ENCODE data around the gene SPRR1B. TPM values are rescaled to one million over a fixed set of nuclear protein-coding genes. Genes with fewer than 3 reads are reported as not detected.
A peak's percentile ranks its signal among the peaks of the same experiment; 100 is the strongest.
"Not testable (repeated sequence)": the region's sequence is repeated elsewhere in the genome, so short reads cannot be mapped to it uniquely, and the experiment has no call there.

SPRR1B gene
- total RNA-seq, 3 donors from 2014 or later = not detected

DNA sequence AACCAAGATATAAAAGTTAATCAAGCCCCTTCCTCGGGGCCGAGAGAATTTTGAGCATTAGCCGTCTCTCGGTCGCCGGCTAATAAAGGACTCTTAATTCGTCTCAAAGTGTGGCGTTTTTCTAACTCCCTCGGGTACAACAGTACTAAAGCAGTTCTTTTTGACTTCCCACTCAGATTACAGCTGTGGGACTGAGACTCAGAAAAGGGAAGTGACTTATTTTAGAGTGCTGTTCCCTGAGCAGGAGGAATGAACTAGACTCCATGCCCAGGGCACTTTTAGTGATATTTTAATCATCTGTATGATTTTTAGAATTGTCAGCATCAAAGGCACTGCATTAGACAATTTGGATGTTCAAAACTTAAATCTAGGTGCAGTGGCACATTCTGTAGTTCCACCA lies 8.7 kb upstream of the SPRR1B start:
- peaks cover 38% of the 10 kb centered on the region for H3K27me3 Mint-ChIP-seq (ENCODE audit: low read depth)
- not testable (repeated sequence) for ATAC-seq; H3K9me3 Mint-ChIP-seq; DNase-seq; H3K4me1 Mint-ChIP-seq (ENCODE audit: low read depth); H3K4me3 Mint-ChIP-seq; H3K36me3 Mint-ChIP-seq (ENCODE audit: insufficient read depth)

DNA sequence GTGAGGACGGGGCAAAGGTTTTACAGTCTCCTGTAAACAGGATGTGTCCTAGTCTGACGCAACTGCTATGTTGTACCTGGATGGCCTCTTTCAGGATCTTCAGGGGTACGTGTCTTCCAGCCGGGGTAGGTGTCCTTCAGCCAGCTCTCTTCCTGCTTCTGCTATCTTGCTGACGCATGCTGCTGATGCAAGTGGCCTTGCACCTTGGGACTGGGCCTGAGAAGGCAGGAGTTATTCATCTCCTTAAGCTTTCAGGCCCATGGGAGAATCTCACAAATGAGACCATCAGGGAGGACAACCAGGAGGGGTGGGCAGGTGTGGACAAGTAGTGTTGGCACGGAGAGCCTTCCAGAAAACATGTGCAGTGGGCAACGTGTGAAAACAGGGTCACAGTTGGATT lies 7.9 kb upstream of the SPRR1B start:
- DNase-seq (no peak), ATAC-seq (no peak)
- Mint-ChIP-seq H3K4me3 (no peak overlapping the region), H3K4me1 (ENCODE audit: low read depth) (no peaks in the 10 kb centered on the region), H3K9me3 (no peaks in the 10 kb centered on the region), H3K27me3 (ENCODE audit: low read depth) (peaks cover 37% of the 10 kb centered on the region), H3K36me3 (ENCODE audit: insufficient read depth) (no peaks in the 10 kb centered on the region)

GRCh38 chr1:153024413-153024812 lies 6.6 kb upstream of the SPRR1B start:
- Mint-ChIP-seq H3K27me3 (ENCODE audit: low read depth) (peaks cover 36% of the 10 kb centered on the region), H3K4me3 (no peak overlapping the region), H3K4me1 (ENCODE audit: low read depth) (no peaks in the 10 kb centered on the region), H3K9me3 (no peaks in the 10 kb centered on the region), H3K36me3 (ENCODE audit: insufficient read depth) (no peaks in the 10 kb centered on the region)
- ATAC-seq (no peak), DNase-seq (no peak)

GRCh38 chr1:153025797-153026196 lies 5.2 kb upstream of the SPRR1B start:
- H3K4me1 Mint-ChIP-seq (ENCODE audit: low read depth) = no peaks in the 10 kb centered on the region
- no peak overlapping the region for H3K4me3 Mint-ChIP-seq
- no peak for ATAC-seq
- peaks cover 34% of the 10 kb centered on the region for H3K27me3 Mint-ChIP-seq (ENCODE audit: low read depth)
- H3K36me3 Mint-ChIP-seq (ENCODE audit: insufficient read depth) = no peaks in the 10 kb centered on the region
- H3K9me3 Mint-ChIP-seq = no peaks in the 10 kb centered on the region
- DNase-seq = no peak

GRCh38 chr1:153028766-153029165 lies 2.2 kb upstream of the SPRR1B start:
- DNase-seq = no peak
- H3K4me3 Mint-ChIP-seq = no peak overlapping the region
- no peaks in the 10 kb centered on the region for H3K36me3 Mint-ChIP-seq (ENCODE audit: insufficient read depth)
- no peaks in the 10 kb centered on the region for H3K9me3 Mint-ChIP-seq
- no peaks in the 10 kb centered on the region for H3K4me1 Mint-ChIP-seq (ENCODE audit: low read depth)
- H3K27me3 Mint-ChIP-seq (ENCODE audit: low read depth) = peaks cover 14% of the 10 kb centered on the region
- no peak for ATAC-seq

DNA sequence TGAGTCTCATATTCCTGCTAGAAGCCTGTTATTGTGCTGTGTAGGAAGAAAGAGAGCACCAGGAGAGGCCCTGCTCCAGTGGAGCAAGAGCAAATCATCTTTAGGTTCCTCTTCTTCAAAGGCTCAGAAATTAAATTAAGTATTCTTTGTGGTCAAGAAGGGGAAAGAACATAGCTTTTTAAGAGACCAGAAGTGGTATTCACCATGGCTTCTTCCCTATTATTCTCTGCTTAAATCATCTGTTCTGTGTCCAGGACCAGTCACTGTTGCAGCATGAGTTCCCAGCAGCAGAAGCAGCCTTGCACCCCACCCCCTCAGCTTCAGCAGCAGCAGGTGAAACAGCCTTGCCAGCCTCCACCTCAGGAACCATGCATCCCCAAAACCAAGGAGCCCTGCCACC lies 1.1 kb downstream of the SPRR1B start:
- Mint-ChIP-seq H3K27me3 (ENCODE audit: low read depth) (peaks cover 10% of the 10 kb centered on the region), H3K9me3 (no peaks in the 10 kb centered on the region), H3K4me3 (no peak overlapping the region), H3K4me1 (ENCODE audit: low read depth) (no peaks in the 10 kb centered on the region), H3K36me3 (ENCODE audit: insufficient read depth) (no peaks in the 10 kb centered on the region)
- ATAC-seq (no peak), DNase-seq (no peak)

DNA sequence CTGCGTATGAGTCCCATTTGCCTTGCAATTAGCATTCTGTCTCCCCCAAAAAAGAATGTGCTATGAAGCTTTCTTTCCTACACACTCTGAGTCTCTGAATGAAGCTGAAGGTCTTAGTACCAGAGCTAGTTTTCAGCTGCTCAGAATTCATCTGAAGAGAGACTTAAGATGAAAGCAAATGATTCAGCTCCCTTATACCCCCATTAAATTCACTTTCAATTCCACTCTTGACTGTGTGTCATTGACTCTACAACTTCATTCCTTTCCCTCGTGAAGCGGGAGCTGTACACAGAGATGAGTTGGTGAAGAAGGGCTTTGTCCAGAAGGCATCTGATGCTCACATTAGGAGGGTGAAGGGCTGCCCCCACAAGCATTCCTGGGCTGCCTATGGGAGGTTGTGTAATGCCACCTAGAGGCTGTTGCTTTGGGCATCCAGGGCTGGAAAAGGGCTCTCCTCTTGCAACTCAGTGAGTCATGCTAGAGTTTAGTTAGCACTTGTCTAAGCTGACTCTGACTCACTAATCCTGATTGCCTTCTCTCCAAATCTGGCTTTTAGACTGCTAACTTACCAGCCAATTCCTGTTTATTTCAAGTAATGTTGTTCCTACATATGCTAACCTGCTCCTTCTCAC lies 1.8 kb downstream of the SPRR1B start:
- ATAC-seq = peak; percentile 27 to 50
- no peak overlapping the region for H3K4me3 Mint-ChIP-seq
- H3K36me3 Mint-ChIP-seq (ENCODE audit: insufficient read depth) = no peaks in the 10 kb centered on the region

DNA sequence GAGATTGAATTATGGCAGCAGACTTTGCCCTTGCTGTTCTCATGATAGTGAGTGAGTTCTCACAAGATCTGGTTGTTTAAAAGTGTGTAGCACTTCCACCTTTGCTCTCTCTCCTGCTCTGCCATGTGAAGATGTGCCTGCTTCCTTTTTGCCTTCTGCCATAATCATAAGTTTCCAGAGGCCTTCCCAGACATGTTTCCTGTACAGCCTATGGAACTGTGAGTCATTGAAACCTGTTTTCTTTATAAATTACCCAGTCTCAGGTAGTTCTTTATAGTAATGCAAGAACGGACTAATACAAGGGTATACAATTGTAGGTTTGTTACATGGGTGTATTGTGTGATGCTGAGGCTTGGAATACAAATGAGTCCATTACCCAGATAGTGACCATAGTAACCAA lies 4.2 kb downstream of the SPRR1B start:
- Mint-ChIP-seq H3K4me1 (ENCODE audit: low read depth) (no peaks in the 10 kb centered on the region), H3K4me3 (no peak overlapping the region), H3K9me3 (no peaks in the 10 kb centered on the region), H3K27me3 (ENCODE audit: low read depth) (peaks cover 11% of the 10 kb centered on the region), H3K36me3 (ENCODE audit: insufficient read depth) (no peaks in the 10 kb centered on the region)
- DNase-seq (no peak), ATAC-seq (no peak)

More for the DNA sequence above, 1.8 kb downstream of the SPRR1B start:
- peaks cover 10% of the 10 kb centered on the region for H3K27me3 Mint-ChIP-seq (ENCODE audit: low read depth)
- no peak for DNase-seq
- H3K4me1 Mint-ChIP-seq (ENCODE audit: low read depth) = no peaks in the 10 kb centered on the region
- H3K9me3 Mint-ChIP-seq = no peaks in the 10 kb centered on the region

GRCh38 chr1:153040950-153041631 lies 10.1 kb downstream of the SPRR1B start, which contains the start of gene SPRR2D:
TSS of gene SPRR2D (minus strand) at chr1:153041120. CDS start at chr1:153040346, 774 bp downstream.
- Mint-ChIP-seq H3K9me3 (no peaks in the 10 kb centered on the region), H3K36me3 (ENCODE audit: insufficient read depth) (no peaks in the 10 kb centered on the region), H3K27me3 (ENCODE audit: low read depth) (peaks cover 46% of the 10 kb centered on the region), H3K4me1 (ENCODE audit: low read depth) (no peaks in the 10 kb centered on the region), H3K4me3 (no peak within 1 kb of the TSS)
- no peak for DNase-seq
- no peak for ATAC-seq

DNA sequence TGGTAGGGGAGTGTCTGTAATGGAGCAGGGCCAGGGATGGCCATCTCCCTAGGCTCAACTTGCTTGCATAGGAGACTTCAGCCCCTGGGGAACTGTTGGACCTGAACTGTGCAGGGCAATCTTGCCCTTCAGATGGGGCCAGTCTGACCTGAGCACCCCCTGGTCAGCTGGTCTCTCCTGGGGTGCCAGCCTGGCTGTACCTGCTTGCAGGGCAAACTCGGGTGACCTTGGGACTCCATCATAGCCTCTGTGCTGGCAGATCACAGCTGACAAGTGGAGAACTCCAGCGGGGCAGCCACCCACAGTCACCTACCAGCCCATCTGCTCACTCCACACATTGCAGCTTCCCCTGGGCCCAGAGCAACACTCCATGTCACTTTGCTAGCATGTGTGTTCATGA lies 18.2 kb downstream of the SPRR1B start:
- Mint-ChIP-seq H3K9me3 (no peaks in the 10 kb centered on the region), H3K4me3 (no peak overlapping the region), H3K27me3 (ENCODE audit: low read depth) (peaks cover 31% of the 10 kb centered on the region), H3K36me3 (ENCODE audit: insufficient read depth) (no peaks in the 10 kb centered on the region), H3K4me1 (ENCODE audit: low read depth) (no peaks in the 10 kb centered on the region)
- DNase-seq (no peak), ATAC-seq (no peak)

DNA sequence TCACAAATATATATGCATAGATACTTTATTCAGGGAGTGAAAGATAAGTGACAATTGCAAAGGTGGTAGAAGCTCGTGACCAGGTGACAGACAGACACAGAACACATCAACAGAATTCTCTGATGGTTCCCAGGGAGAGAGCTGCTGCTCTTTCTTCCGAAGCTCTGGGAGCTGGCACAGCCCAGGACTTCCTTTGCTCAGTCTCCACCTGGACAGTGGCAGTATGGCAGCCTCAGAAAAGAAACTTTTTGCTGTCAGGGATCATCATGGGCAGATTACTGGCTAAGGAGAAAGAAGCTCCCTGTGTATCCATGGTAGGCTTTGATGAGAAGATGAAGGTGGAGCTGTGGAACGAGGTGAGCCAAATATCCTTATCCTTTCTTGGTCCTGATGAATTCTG lies 25.1 kb downstream of the SPRR1B start:
- not testable (repeated sequence) for H3K9me3 Mint-ChIP-seq; DNase-seq; H3K4me1 Mint-ChIP-seq (ENCODE audit: low read depth); H3K4me3 Mint-ChIP-seq; ATAC-seq; H3K36me3 Mint-ChIP-seq (ENCODE audit: insufficient read depth)
- peaks cover 31% of the 10 kb centered on the region for H3K27me3 Mint-ChIP-seq (ENCODE audit: low read depth)

DNA sequence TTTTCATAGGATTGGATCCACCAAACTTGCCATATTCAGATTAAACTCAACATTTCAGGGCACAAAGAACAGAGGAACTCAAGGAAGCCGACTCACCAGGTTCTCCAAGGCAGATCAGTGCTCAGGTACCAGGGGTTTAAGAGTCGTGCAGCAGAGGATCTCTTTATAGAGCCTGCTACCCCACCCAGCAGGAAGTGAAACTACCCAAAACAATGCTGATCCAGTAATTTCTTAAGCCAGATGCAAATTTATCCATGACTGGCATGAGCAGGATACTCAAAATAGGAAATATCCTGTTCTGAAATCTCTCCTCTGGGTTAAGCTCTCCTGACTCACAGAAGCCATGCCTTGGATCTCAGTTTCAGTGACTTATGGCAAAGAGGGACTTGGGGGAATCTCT lies 26.4 kb downstream of the SPRR1B start, which contains the start of gene SPRR2A:
TSS of gene SPRR2A (minus strand) at position 138 of the 400 bp plus-strand sequence. CDS start 777 bp downstream, outside the sequence.
- H3K27me3 Mint-ChIP-seq (ENCODE audit: low read depth) = peaks cover 30% of the 10 kb centered on the region
- no peak for DNase-seq
- ATAC-seq = no peak
- H3K36me3 Mint-ChIP-seq (ENCODE audit: insufficient read depth) = no peaks in the 10 kb centered on the region
- no peak within 1 kb of the TSS for H3K4me3 Mint-ChIP-seq
- no peaks in the 10 kb centered on the region for H3K9me3 Mint-ChIP-seq
- no peaks in the 10 kb centered on the region for H3K4me1 Mint-ChIP-seq (ENCODE audit: low read depth)

DNA sequence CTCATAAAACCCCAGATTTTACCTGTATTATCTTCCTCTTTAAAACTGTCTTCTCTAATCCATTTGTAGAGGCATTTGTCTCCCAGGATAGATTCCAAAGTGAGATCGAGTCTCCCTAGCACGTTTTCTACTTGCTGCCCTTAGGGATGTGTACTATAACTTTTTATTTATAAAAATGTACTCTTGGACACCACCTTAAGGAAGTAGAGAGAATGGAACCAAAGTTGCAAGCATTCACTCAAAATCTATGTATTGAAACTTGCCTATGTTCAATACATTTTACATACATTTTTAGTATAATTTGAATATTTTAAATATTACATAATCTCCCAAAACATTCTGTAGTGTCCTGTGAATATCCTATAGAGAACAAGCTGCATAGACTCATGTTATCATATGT lies 27.2 kb downstream of the SPRR1B start:
- H3K36me3 Mint-ChIP-seq (ENCODE audit: insufficient read depth) = no peaks in the 10 kb centered on the region
- no peaks in the 10 kb centered on the region for H3K9me3 Mint-ChIP-seq
- H3K4me3 Mint-ChIP-seq = no peak overlapping the region
- no peaks in the 10 kb centered on the region for H3K4me1 Mint-ChIP-seq (ENCODE audit: low read depth)
- ATAC-seq (no peak), DNase-seq (no peak)
- H3K27me3 Mint-ChIP-seq (ENCODE audit: low read depth) = peaks cover 26% of the 10 kb centered on the region

DNA sequence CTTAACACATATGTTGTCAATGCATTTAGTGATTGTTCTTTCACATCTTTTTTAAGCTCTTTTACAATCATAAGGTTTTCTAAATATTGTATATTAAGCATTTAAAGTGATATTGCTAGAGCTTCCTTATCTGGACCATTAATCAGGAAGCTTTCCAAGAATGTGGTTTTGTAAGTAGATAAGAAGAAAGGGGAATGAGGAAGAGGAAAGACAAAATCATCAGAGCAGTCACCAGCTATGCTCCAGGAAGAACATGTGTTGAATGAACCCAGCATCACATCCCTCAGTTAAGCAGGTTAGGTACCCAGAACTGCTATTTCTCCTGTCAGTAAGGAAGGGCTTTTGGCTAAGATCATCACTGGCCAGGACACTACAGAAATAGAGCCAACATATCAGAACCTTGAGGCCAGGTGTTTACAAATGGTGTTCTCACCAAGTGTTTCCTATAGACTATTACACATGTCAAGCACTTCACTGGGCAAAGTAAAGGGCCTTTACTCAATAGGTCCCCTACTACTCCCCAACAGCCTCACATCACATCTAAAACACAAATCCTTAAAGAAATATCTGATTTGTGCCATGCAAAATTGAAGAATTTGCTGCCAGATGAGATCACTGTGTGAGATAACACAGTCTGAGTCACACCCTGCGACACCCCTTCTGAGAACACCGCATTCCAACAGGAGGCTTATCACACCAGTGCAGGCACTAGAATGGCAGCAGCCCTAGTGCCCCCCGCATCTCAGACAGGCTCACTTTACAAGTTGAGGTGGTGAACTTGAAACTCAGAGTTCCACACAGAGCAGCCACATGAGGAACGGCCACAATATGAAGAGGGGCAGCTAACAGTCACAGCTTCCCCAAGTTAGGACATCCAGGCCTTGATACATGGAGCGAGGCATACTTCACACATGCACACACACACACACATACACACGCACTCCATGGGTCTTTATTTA lies 28.1 kb downstream of the SPRR1B start:
- ATAC-seq (no peak), DNase-seq (no peak)
- no peaks in the 10 kb centered on the region for H3K36me3 Mint-ChIP-seq (ENCODE audit: insufficient read depth)
- no peaks in the 10 kb centered on the region for H3K4me1 Mint-ChIP-seq (ENCODE audit: low read depth)
- H3K4me3 Mint-ChIP-seq = no peak overlapping the region
- H3K9me3 Mint-ChIP-seq = no peaks in the 10 kb centered on the region
- H3K27me3 Mint-ChIP-seq (ENCODE audit: low read depth) = peaks cover 26% of the 10 kb centered on the region
